GM18505 (cell line): Measurements from ENCODE around the gene IGHMBP2.

Source experiments
- ATAC-seq: cut with Tn5 transposase; IDR thresholded peaks from one replicate; pipeline ENCODE4 v1.9.1; 2021; ENCODE audit not compliant: unreplicated experiment
- POLR2A ChIP-seq: IDR thresholded peaks from 4 replicates; pipeline ENCODE4 v1.6.1; 2011; ENCODE audit warnings: borderline replicate concordance; ENCODE audit not compliant: insufficient read depth, insufficient read length; ENCODE audit errors: extremely low read depth

The IGHMBP2 gene

GRCh38 chr11:68935066-68935465 lies 31.4 kb downstream of the IGHMBP2 start:
- no peak for TF ChIP-seq POLR2A
- ATAC-seq: no peak

DNA sequence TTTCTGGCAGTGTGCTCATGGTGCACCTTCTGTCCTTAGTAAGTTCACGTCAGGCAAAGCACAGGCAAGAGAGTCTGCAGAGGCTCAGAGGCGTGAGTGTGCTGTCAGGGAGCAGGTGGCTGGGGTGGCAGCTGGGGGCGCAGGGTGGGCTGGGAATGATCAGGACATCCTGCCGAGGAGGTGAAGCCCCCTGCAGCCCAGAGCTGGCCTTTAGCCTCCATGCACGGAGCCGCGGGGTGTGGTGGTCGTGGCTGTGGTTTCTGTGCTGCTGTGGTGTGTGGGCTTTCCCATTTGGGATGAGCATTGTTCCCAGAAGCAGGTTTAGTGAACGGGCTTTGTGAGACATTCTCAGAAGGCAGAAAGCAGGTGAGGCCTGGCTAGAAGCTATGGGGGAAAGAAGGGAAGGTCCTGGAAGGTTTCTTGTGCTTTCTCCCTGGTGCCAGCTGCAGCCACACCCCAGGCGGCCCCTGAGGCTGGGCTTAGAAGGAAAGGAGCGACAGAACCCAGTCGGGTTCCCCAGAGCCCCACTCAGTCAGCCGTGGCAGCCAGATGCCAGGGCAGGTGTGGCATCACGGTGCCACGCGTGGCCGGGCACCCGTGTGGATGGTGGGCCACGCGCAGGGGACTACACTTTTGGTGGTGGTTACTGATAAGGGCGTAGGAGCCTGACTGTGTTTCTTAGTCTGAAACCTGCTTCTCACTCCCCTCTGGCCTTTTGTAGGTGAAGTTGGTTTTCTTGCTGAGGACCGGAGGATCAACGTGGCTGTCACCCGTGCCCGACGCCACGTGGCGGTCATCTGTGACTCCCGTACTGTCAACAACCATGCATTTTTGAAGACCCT lies 32.0 kb downstream of the IGHMBP2 start:
- no peak for TF ChIP-seq POLR2A

DNA sequence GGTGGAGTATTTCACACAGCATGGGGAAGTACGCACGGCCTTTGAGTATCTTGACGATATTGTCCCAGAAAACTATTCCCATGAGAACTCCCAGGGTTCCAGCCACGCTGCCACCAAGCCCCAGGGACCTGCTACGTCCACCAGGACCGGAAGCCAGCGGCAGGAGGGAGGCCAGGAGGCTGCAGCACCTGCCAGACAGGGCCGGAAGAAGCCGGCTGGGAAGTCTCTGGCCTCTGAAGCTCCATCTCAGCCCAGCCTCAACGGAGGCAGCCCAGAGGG lies 32.6 kb downstream of the IGHMBP2 start:
- no peak for TF ChIP-seq POLR2A
- ATAC-seq: no peak

More for the DNA sequence above, 32.0 kb downstream of the IGHMBP2 start:
- no peak for ATAC-seq

DNA sequence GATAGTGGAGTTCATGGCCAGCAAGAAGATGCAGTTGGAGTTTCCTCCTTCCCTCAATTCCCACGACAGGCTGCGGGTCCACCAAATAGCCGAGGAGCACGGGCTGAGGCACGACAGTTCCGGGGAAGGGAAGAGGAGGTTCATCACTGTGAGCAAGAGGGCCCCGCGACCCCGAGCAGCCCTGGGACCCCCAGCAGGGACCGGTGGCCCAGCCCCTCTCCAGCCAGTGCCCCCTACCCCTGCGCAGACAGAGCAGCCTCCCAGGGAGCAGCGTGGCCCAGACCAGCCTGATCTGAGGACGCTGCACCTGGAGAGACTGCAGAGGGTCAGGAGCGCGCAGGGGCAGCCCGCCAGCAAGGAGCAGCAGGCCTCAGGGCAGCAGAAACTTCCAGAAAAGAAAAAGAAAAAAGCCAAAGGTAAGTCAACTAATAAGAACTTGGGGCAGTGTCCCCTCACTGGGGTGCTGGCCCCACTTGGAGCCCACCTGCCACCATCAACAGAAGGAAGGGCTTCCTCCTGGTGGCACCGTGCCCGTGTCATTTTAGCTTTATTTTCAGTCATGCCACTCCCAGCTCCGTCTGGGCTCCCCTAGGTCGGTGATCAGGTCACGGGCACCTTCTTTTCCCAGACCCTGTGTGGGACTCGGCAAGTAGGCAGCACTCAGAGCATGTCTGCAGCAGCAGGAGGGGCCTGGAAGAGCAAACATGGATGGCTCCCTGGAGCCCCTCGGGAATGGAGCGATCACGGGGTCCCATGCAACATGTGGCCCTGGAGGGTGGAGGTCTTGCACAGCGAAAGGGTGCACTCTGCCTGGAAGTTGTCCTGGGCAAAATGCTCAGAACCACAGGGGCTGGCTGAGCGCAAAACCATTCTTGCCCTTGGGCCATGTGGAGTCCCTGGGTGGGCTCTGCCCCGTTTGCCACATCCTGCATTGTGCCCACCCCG lies 33.3 kb downstream of the IGHMBP2 start:
- no peak for ATAC-seq
- TF ChIP-seq POLR2A: no peak

- no peak for TF ChIP-seq POLR2A
- no peak for ATAC-seq
These were observed 34.4 kb downstream of the IGHMBP2 start for GRCh38 chr11:68938088-68938487.

DNA sequence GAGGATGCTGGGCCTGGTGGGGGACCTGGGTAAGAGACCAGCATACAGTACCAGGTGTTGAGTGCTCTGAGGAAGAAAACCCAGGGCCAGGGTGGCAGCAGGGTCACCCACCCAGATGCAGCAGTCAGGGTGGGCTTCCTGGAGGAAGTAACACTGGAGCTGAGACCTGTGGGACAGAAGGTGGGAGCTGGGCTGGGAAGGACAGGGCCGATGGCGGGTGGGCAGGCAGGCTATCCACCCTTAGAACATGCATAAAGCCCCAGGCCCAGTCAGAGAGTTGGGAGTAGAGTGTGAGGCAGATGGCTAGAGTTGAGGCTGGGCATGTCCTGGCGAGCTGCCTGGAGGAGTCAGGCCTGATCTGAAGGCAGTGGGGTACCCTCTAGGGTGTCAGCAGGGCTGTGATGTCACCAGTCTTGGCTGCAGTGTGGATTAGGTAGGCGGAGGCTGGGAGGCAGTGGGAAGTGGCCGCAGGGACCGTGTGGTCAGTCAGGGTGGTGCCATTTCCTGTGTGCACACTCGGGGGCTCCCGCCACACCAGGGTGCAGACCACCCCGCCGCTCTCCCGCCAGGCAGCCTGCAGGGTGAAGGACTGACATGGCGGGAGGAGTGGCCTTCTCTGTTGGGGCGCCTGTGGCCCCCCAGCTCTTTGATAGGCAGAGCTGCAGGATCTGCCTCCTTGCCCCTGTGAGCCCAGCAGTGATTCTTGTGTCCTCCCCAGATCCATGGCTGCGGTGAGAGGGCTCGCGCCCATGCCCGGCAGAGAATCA lies 35.3 kb downstream of the IGHMBP2 start:
- no peak for TF ChIP-seq POLR2A
- ATAC-seq: no peak

- no peak for TF ChIP-seq POLR2A
These were observed 36.2 kb downstream of the IGHMBP2 start for GRCh38 chr11:68939583-68940555.

DNA sequence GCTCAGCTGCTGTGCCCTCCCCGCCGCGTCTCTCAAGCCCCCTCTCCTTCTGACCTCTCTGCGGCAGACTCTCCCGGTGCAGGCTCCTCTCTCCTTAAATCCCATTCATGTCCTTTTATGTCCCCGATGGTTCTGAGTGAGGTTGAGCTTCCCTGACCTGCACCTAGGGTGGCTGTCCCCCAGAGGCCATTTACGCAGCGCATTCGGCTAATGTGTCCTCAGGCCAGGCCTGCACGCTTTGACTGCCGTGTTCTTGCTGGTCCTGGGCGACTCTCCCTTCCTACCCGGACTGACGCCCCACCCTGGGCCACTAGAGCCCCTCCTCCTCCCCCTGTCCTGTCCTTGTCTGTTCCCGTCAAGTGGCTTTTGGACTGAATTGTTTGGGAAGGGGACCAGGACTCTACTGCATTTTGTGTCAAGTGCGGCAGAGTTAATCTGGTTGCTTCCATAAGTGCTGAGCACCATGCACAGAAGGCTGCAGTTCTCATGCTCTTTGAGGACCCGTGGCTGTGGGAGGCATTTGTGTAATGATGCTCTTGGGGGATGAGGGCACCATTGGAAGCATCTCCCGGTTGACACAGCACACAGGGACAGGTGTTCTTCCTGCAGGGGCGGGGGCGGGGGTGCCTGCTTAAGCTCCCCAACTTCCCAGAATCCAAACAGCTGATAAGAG lies 37.1 kb downstream of the IGHMBP2 start:
- no peak for ATAC-seq
- no peak for TF ChIP-seq POLR2A

More at GRCh38 chr11:68939583-68940555, 36.2 kb downstream of the IGHMBP2 start:
- no peak for ATAC-seq

GRCh38 chr11:68941324-68942094 lies 37.8 kb downstream of the IGHMBP2 start:
- no peak for TF ChIP-seq POLR2A
- ATAC-seq: no peak

DNA sequence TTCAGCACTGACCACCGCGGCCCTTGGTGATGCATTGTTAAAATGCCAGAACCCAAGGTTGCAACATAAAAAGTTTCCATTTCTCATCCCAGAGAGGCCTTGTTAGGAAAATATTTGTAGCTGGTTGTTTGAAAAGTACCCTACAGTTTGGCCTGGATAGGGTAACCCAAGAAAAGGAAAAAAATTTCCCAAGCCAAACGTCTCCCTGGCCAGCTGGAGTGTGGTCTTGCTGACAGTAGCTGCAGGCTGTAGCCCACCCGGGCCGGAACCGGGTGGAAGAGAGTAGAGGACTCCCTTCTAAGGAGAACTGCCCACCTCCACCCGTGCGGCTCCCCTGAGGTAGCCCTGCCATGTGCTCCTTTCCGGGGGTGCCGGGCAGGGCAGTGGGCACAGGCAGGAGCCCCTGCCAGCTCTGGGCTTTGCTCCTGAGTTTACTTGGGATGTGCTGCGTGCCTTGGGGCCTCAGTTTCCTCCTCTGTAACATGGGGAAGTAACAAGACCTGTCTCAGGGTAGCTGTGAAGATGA lies 38.5 kb downstream of the IGHMBP2 start:
- ATAC-seq: no peak

More for the DNA sequence above, 38.5 kb downstream of the IGHMBP2 start:
- no peak for TF ChIP-seq POLR2A
